22Rv1 (cell line): ENCODE measurements around the gene ZNF106.

ENCODE experiments used
- H3K27ac ChIP-seq: fragments of 450-650 bp; 2 replicates; pipeline ENCODE4 v1.5.1; 2017
- CTCF ChIP-seq: fragments of 450-650 bp; IDR thresholded peaks from 2 replicates; pipeline ENCODE4 v1.5.1; 2017; ENCODE audit warnings: mild to moderate bottlenecking
- ZFX ChIP-seq: fragments of 450-650 bp; IDR thresholded peaks from 2 replicates; pipeline ENCODE4 v1.6.1; 2017; ENCODE audit warnings: antibody characterized with exemption, borderline replicate concordance

The ZNF106 gene

GRCh38 chr15:42405863-42406482, 85.0 kb downstream of the ZNF106 start:
- H3K27ac ChIP-seq: no peak overlapping the region
- no peak for TF ChIP-seq CTCF
- no peak for TF ChIP-seq ZFX

- no peak overlapping the region for H3K27ac ChIP-seq
- no peak for TF ChIP-seq ZFX
- no peak for TF ChIP-seq CTCF
These were observed 86.3 kb downstream of the ZNF106 start for GRCh38 chr15:42404461-42405235.

- no peak for TF ChIP-seq CTCF
- no peak for TF ChIP-seq ZFX
- no peak overlapping the region for H3K27ac ChIP-seq
These were observed 87.6 kb downstream of the ZNF106 start for GRCh38 chr15:42403389-42403788.

- no peak overlapping the region for H3K27ac ChIP-seq
- TF ChIP-seq ZFX (no peak), CTCF (no peak)
These were observed 88.3 kb downstream of the ZNF106 start for GRCh38 chr15:42402455-42403205.

GRCh38 chr15:42401544-42402454, 89.1 kb downstream of the ZNF106 start:
- no peak overlapping the region for H3K27ac ChIP-seq
- no peak for TF ChIP-seq ZFX
- TF ChIP-seq CTCF: no peak

GRCh38 chr15:42395838-42396237, 95.1 kb downstream of the ZNF106 start:
- no peak for TF ChIP-seq ZFX
- TF ChIP-seq CTCF: no peak
- no peak overlapping the region for H3K27ac ChIP-seq
